PC-3 (cell line): ENCODE data around the gene TNFSF18. TPM values are rescaled to one million over a fixed set of nuclear protein-coding genes. Genes with fewer than 3 reads are reported as not detected.

Experiments
- ATAC-seq: fragments of 200-7000 bp; cut with Tn5 transposase; 2 replicates; pipeline ENCODE4 v1.9.1; 2020; ENCODE audit warnings: mild to moderate bottlenecking, moderate library complexity
- BruUV-seq: library from RNA; stranded (reverse); fragments of 400-500 nt; replicated peaks from 2 replicates; lab custom pipeline; 2021; lab: Mats Ljungman, UMichigan
- CTCF ChIA-PET: fragments of 300-600 bp; sonication (Branson Sonifier 250); formaldehyde crosslinking; loops from one replicate; lab custom pipeline; 2022; ENCODE audit warnings: antibody characterized with exemption; lab: Charles Lee
- POLR2A ChIA-PET: fragments of 300-600 bp; sonication (Branson Sonifier 250); formaldehyde crosslinking; loops from one replicate; lab custom pipeline; 2022; ENCODE audit warnings: antibody characterized with exemption; ENCODE audit not compliant: unreplicated experiment; lab: Charles Lee
- DNase-seq: peaks from one replicate; pipeline ENCODE4 v3.0.0-alpha.2; 2015
- H2AFZ ChIP-seq: fragments of 300-600 bp; sonication (generic); 2 replicates; pipeline ENCODE4 v1.6.0; 2016; ENCODE audit warnings: antibody characterized with exemption, low read length
- H3F3A ChIP-seq: fragments of 300-600 bp; sonication (generic); one replicate; pipeline ENCODE4 v1.6.0; 2017; ENCODE audit warnings: antibody characterized with exemption, low read length, control low read depth, mild to moderate bottlenecking; ENCODE audit not compliant: unreplicated experiment
- H3K27ac ChIP-seq: fragments of 300-600 bp; sonication (generic); 2 replicates; pipeline ENCODE4 v1.5.1; 2016; ENCODE audit warnings: mild to moderate bottlenecking, low read length
- H3K27me3 ChIP-seq: fragments of 300-600 bp; sonication (generic); 2 replicates; pipeline ENCODE4 v1.6.1; 2016; ENCODE audit warnings: low read length, mixed read lengths
- H3K36me3 ChIP-seq: fragments of 300-600 bp; sonication (generic); 2 replicates; pipeline ENCODE4 v1.6.1; 2016; ENCODE audit warnings: low read depth, mixed run types, low read length, mixed read lengths
- H3K4me1 ChIP-seq: fragments of 300-600 bp; sonication (generic); 2 replicates; pipeline ENCODE4 v1.5.1; 2016; ENCODE audit warnings: low read length; ENCODE audit not compliant: insufficient read depth
- H3K4me2 ChIP-seq: fragments of 300-600 bp; sonication (generic); 2 replicates; pipeline ENCODE4 v1.6.0; 2016; ENCODE audit warnings: low read length
- H3K4me3 ChIP-seq: fragments of 300-600 bp; sonication (generic); 2 replicates; pipeline ENCODE4 v1.5.1; 2016; ENCODE audit warnings: mild to moderate bottlenecking, low read length, mixed read lengths
- H3K79me2 ChIP-seq: fragments of 300-600 bp; sonication (generic); 2 replicates; pipeline ENCODE4 v1.6.1; 2017; ENCODE audit warnings: low read length, mixed read lengths
- H3K9ac ChIP-seq: fragments of 300-600 bp; sonication (generic); 2 replicates; pipeline ENCODE4 v1.6.0; 2016; ENCODE audit warnings: mild to moderate bottlenecking, low read length
- H3K9me2 ChIP-seq: fragments of 300-600 bp; sonication (generic); replicated peaks from 2 replicates; pipeline ENCODE4 v1.6.1; 2016; ENCODE audit warnings: mixed run types, low read length, mixed read lengths
- H3K9me3 ChIP-seq: fragments of 300-600 bp; sonication (generic); 2 replicates; pipeline ENCODE4 v1.6.1; 2016; ENCODE audit warnings: low read length, mixed read lengths
- H4K20me1 ChIP-seq: fragments of 300-600 bp; sonication (generic); 2 replicates; pipeline ENCODE4 v1.6.1; 2016; ENCODE audit warnings: low read length, mixed read lengths
- CTCF ChIP-seq: fragments of 300-600 bp; sonication (generic); conservative IDR thresholded peaks from 2 replicates; pipeline ENCODE4 v1.5.1; 2017; ENCODE audit warnings: antibody characterized with exemption, low read depth, mild to moderate bottlenecking, low read length
- EZH2 ChIP-seq: fragments of 300-600 bp; sonication (generic); IDR thresholded peaks from one replicate; pipeline ENCODE4 v1.6.1; 2017; ENCODE audit warnings: antibody characterized with exemption, mild to moderate bottlenecking, low read length; ENCODE audit not compliant: unreplicated experiment
- EZH2phosphoT487 ChIP-seq: fragments of 300-600 bp; sonication (generic); IDR thresholded peaks from 2 replicates; pipeline ENCODE4 v1.6.1; 2018; ENCODE audit warnings: mild to moderate bottlenecking, antibody characterized with exemption, low read length, borderline replicate concordance
- intact Hi-C: fragments of 100-400 bp; cut with micrococcal nuclease; formaldehyde crosslinking; loops from 2 replicates; pipeline ENCODE4 v1.9.0; 2023
- total RNA-seq: library from RNA; depleted of rRNA; stranded (reverse); fragments of >200 nt; gene quantifications from 2 replicates; pipeline ENCODE4 v1.2.3, GENCODE V29; 2014

TNFSF18 gene
- total RNA-seq, 1 experiment from 2014 or later = 0.69 TPM

- DNase-seq = peak; percentile 82
These were observed 46.3 kb upstream of the TNFSF18 start for GRCh38 chr1:173097001-173097400.

GRCh38 chr1:173095632-173096031 is 44.9 kb upstream of the TNFSF18 start:
- Histone ChIP-seq H3K4me1 (peaks cover 23% of the 10 kb centered on the region), H3K36me3 (no peaks in the 10 kb centered on the region), H2AFZ (peak overlapping the region; percentile 5; the same call in 1 of the 2 replicates), H3K9ac (no peak overlapping the region), H3K79me2 (no peaks in the 10 kb centered on the region), H3K27ac (no peak overlapping the region), H3K4me3 (no peak overlapping the region), H3K4me2 (peak overlapping the region; percentile 19), H4K20me1 (no peaks in the 10 kb centered on the region), H3K27me3 (no peaks in the 10 kb centered on the region), H3F3A (no peaks in the 10 kb centered on the region), H3K9me3 (no peaks in the 10 kb centered on the region), H3K9me2 (no peaks in the 10 kb centered on the region; the same call in 1 of the 2 replicates)
- ChIA-PET CTCF (interaction anchor here (0.8 kb wide), 1 partner anchor 99 kb away, joined by 3 read pairs; no protein-coding TSS in a partner anchor), POLR2A (no interaction called here)
- peak; percentile 97 for ATAC-seq
- TF ChIP-seq EZH2phosphoT487 (no peak), EZH2 (no peak), CTCF (no peak)
- intact Hi-C loops = loop anchor here (5.0 kb wide), 3 partner anchors 33 to 348 kb away; no protein-coding TSS in a partner anchor
- DNase-seq = peak; percentile 98
- BruUV-seq = no TSS peak

More at GRCh38 chr1:173097001-173097400, 46.3 kb upstream of the TNFSF18 start:
- Histone ChIP-seq H4K20me1 (no peaks in the 10 kb centered on the region), H3K9ac (no peak overlapping the region), H3K9me2 (no peaks in the 10 kb centered on the region; the same call in 1 of the 2 replicates), H2AFZ (no peak overlapping the region), H3K4me3 (no peak overlapping the region), H3K4me2 (no peak overlapping the region), H3K79me2 (no peaks in the 10 kb centered on the region), H3K36me3 (no peaks in the 10 kb centered on the region), H3K9me3 (no peaks in the 10 kb centered on the region), H3K4me1 (peaks cover 26% of the 10 kb centered on the region), H3F3A (no peaks in the 10 kb centered on the region), H3K27ac (no peak overlapping the region), H3K27me3 (no peaks in the 10 kb centered on the region)
- ATAC-seq = peak; percentile 39
- TF ChIP-seq EZH2 (no peak), EZH2phosphoT487 (no peak), CTCF (no peak)
- intact Hi-C loops = loop anchor here (5.0 kb wide), 3 partner anchors 35 to 350 kb away; no protein-coding TSS in a partner anchor
- ChIA-PET CTCF (interaction anchor here (0.7 kb wide), 1 partner anchor 120 kb away, joined by 3 read pairs; no protein-coding TSS in a partner anchor), POLR2A (no interaction called here)
- no TSS peak for BruUV-seq

- CTCF ChIA-PET = no interaction called here
- intact Hi-C loops = no loop called here
- H2AFZ ChIP-seq = no peak overlapping the region
These were observed 43.8 kb upstream of the TNFSF18 start for GRCh38 chr1:173094541-173094940.

More at GRCh38 chr1:173094541-173094940, 43.8 kb upstream of the TNFSF18 start:
- H3K9ac ChIP-seq = no peak overlapping the region
- no peak overlapping the region for H3K4me2 ChIP-seq
- no peaks in the 10 kb centered on the region for H3K36me3 ChIP-seq
- no peaks in the 10 kb centered on the region for H3K79me2 ChIP-seq
- no TSS peak for BruUV-seq
- POLR2A ChIA-PET = no interaction called here
- no peaks in the 10 kb centered on the region for H3K27me3 ChIP-seq
- H3K9me2 ChIP-seq = no peaks in the 10 kb centered on the region; the same call in 1 of the 2 replicates
- H3K9me3 ChIP-seq = no peaks in the 10 kb centered on the region
- TF ChIP-seq CTCF = no peak
- no peak for TF ChIP-seq EZH2phosphoT487
- no peak for TF ChIP-seq EZH2
- no peaks in the 10 kb centered on the region for H4K20me1 ChIP-seq
- H3K4me1 ChIP-seq = peaks cover 23% of the 10 kb centered on the region
- no peak overlapping the region for H3K4me3 ChIP-seq
- H3K27ac ChIP-seq = no peak overlapping the region
- DNase-seq (no peak), ATAC-seq (no peak)
- no peaks in the 10 kb centered on the region for H3F3A ChIP-seq
